Midbrain (tissue), 1 donor: ENCODE data around the gene ZBTB7A.

Source experiments
- DNase-seq: peaks from one replicate; lab custom pipeline; 2025; lab: John Stamatoyannopoulos, UW

The ZBTB7A gene

GRCh38 chr19:4053423-4054324, 13.0 kb downstream of the ZBTB7A start:
- no peak for DNase-seq

- DNase-seq, result no peak
Observed at GRCh38 chr19:4052993-4053422, 13.7 kb downstream of the ZBTB7A start.

- DNase-seq, result peak; percentile 7
Observed at GRCh38 chr19:4052114-4052992, 14.3 kb downstream of the ZBTB7A start.

- no peak for DNase-seq
Observed at GRCh38 chr19:4051175-4052101, 15.3 kb downstream of the ZBTB7A start.

- no peak for DNase-seq
Observed at GRCh38 chr19:4049432-4049831, 17.3 kb downstream of the ZBTB7A start.

- no peak for DNase-seq
Observed at GRCh38 chr19:4046946-4047683, 19.6 kb downstream of the ZBTB7A start.

- DNase-seq, result no peak
Observed at GRCh38 chr19:4046362-4046691, 20.4 kb downstream of the ZBTB7A start.

GRCh38 chr19:4045597-4046361, 20.9 kb downstream of the ZBTB7A start:
- DNase-seq, result no peak

- no peak for DNase-seq
Observed at GRCh38 chr19:4044990-4045465, 21.7 kb downstream of the ZBTB7A start.

- DNase-seq, result no peak
Observed at GRCh38 chr19:4043966-4044715, 22.6 kb downstream of the ZBTB7A start.

GRCh38 chr19:4043401-4043800, 23.3 kb downstream of the ZBTB7A start:
- no peak for DNase-seq

GRCh38 chr19:4042731-4043082, 24.0 kb downstream of the ZBTB7A start:
- DNase-seq, result no peak

GRCh38 chr19:4042064-4042730, 24.5 kb downstream of the ZBTB7A start:
- DNase-seq, result no peak

GRCh38 chr19:4038661-4039423, 27.9 kb downstream of the ZBTB7A start:
- DNase-seq, result no peak

GRCh38 chr19:4038057-4038456, 28.6 kb downstream of the ZBTB7A start:
- no peak for DNase-seq

- DNase-seq, result no peak
Observed at GRCh38 chr19:4037301-4037949, 29.3 kb downstream of the ZBTB7A start.

- no peak for DNase-seq
Observed at GRCh38 chr19:4036576-4037300, 30.0 kb downstream of the ZBTB7A start.
